HepG2 (cell line): ENCODE results near the gene BIN1. TPM values are rescaled to one million over a fixed set of nuclear protein-coding genes. Genes with fewer than 3 reads are reported as not detected.

Source experiments
- BCL6 ChIP-seq: IDR thresholded peaks from 2 replicates; pipeline ENCODE4 v1.6.1; 2016; ENCODE audit warnings: missing genetic modification reagents, missing compliant biosample characterization
- BRCA1 ChIP-seq: sonication (generic); formaldehyde crosslinking; IDR thresholded peaks from 2 replicates; pipeline ENCODE4 v1.4.0; 2020; ENCODE audit warnings: missing genetic modification reagents
- DPF2 ChIP-seq: sonication (generic); formaldehyde crosslinking; IDR thresholded peaks from 2 replicates; pipeline ENCODE4 v1.4.0; 2020; ENCODE audit warnings: mild to moderate bottlenecking, low read depth, missing genetic modification reagents, borderline replicate concordance
- EEA1 ChIP-seq: sonication (generic); formaldehyde crosslinking; IDR thresholded peaks from 2 replicates; pipeline ENCODE4 v1.5.1; 2020; ENCODE audit warnings: mild to moderate bottlenecking, missing genetic modification reagents, borderline replicate concordance
- ELF3 ChIP-seq: IDR thresholded peaks from 2 replicates; pipeline ENCODE4 v1.6.1; 2016; ENCODE audit warnings: missing genetic modification reagents, missing compliant biosample characterization
- GATAD1 ChIP-seq: IDR thresholded peaks from 2 replicates; pipeline ENCODE4 v1.6.1; 2016; ENCODE audit warnings: missing genetic modification reagents, missing compliant biosample characterization
- MEF2D ChIP-seq: sonication (generic); formaldehyde crosslinking; IDR thresholded peaks from 2 replicates; pipeline ENCODE4 v1.5.1; 2020; ENCODE audit warnings: mild to moderate bottlenecking, missing genetic modification reagents
- MXI1 ChIP-seq: IDR thresholded peaks from 3 replicates; pipeline ENCODE4 v1.6.1; 2012; ENCODE audit warnings: low read depth, low read length, inconsistent platforms, borderline replicate concordance
- POLR2A ChIP-seq, 2 experiments: IDR thresholded peaks; 2 replicates each; pipeline ENCODE4 v1.6.1; 2011; ENCODE audit warnings: low read depth in 2 of 2, low read length in 2 of 2, mild to moderate bottlenecking in 1 of 2, moderate library complexity in 1 of 2; ENCODE audit not compliant: insufficient read depth in 1 of 2
- SP2 ChIP-seq: sonication (generic); formaldehyde crosslinking; IDR thresholded peaks from 2 replicates; pipeline ENCODE4 v1.5.1; 2020; ENCODE audit warnings: mild to moderate bottlenecking, missing genetic modification reagents
- YEATS2 ChIP-seq: sonication (generic); formaldehyde crosslinking; IDR thresholded peaks from 2 replicates; pipeline ENCODE4 v1.4.0; 2020; ENCODE audit warnings: missing genetic modification reagents, borderline replicate concordance
- ZKSCAN1 ChIP-seq: fragments of 150-350 bp; IDR thresholded peaks from 2 replicates; pipeline ENCODE4 v1.6.1; 2014; ENCODE audit warnings: low read length
- ZNF124 ChIP-seq: sonication (generic); formaldehyde crosslinking; IDR thresholded peaks from 2 replicates; pipeline ENCODE4 v1.4.0; 2020; ENCODE audit warnings: missing genetic modification reagents
- ZNF674 ChIP-seq: sonication (generic); formaldehyde crosslinking; IDR thresholded peaks from 2 replicates; pipeline ENCODE4 v1.5.0; 2020; ENCODE audit warnings: low read depth, mild to moderate bottlenecking, missing genetic modification reagents
- ZNF761 ChIP-seq: sonication (generic); formaldehyde crosslinking; conservative IDR thresholded peaks from 2 replicates; pipeline ENCODE4 v1.4.0; 2020; ENCODE audit warnings: mild to moderate bottlenecking, missing genetic modification reagents
- ZSCAN21 ChIP-seq: sonication (generic); formaldehyde crosslinking; IDR thresholded peaks from 2 replicates; pipeline ENCODE4 v1.8.0; 2022; ENCODE audit warnings: mild to moderate bottlenecking, missing genetic modification reagents, moderate library complexity, borderline replicate concordance
- ZSCAN31 ChIP-seq: sonication (generic); formaldehyde crosslinking; IDR thresholded peaks from 2 replicates; pipeline ENCODE4 v1.5.0; 2020; ENCODE audit warnings: low read depth, mild to moderate bottlenecking, missing genetic modification reagents
- polyA plus RNA-seq, 8 experiments: library from polyadenylated mRNA; depleted of rRNA in 3 of 8; stranded (reverse) in 7 of 8; unstranded in 1 of 8; fragments of >200 nt; fragmentation: Illumina TruSeq in 4 of 8; extraction: Trizol in 4 of 8; gene quantifications; 2 replicates each; pipeline versions ENCODE4 v1.2.1 to v1.2.3, GENCODE V29; 2011 to 2016; ENCODE audit warnings: low read depth in 4 of 8, missing spikeins in 1 of 8, mixed read lengths in 1 of 8; ENCODE audit not compliant: insufficient read depth in 1 of 8
- total RNA-seq, 5 experiments: library from RNA; depleted of rRNA; stranded (reverse); fragments of >200 nt; fragmentation: Illumina TruSeq; extraction: Trizol; gene quantifications; 2 replicates each; pipeline ENCODE4 v1.2.3, GENCODE V29; 2016; ENCODE audit warnings: low read depth in 1 of 5
- TF ChIP-seq, protein P1 (sequence below): sonication (generic); formaldehyde crosslinking; IDR thresholded peaks from 2 replicates; pipeline ENCODE4 v1.8.1; 2023; ENCODE audit warnings: mild to moderate bottlenecking, missing genetic modification reagents
- TF ChIP-seq, protein P2 (sequence below): IDR thresholded peaks from 2 replicates; pipeline ENCODE4 v1.6.1; 2018; ENCODE audit warnings: missing genetic modification reagents, mild to moderate bottlenecking, missing compliant biosample characterization
- TF ChIP-seq, protein P3 (sequence below): sonication (generic); formaldehyde crosslinking; IDR thresholded peaks from 2 replicates; pipeline ENCODE4 v1.4.0; 2020; ENCODE audit warnings: missing genetic modification reagents, borderline replicate concordance
- TF ChIP-seq, protein P4 (sequence below): sonication (generic); formaldehyde crosslinking; IDR thresholded peaks from 2 replicates; pipeline ENCODE4 v1.9.0; 2021; ENCODE audit warnings: missing genetic modification reagents, borderline replicate concordance

BIN1 gene
- total and polyA plus RNA-seq, 2 of the 13 experiments (the other 11 are each of a cell fraction or from before 2014, with no cell fraction given), result 0.93 to 1.2 TPM

DNA sequence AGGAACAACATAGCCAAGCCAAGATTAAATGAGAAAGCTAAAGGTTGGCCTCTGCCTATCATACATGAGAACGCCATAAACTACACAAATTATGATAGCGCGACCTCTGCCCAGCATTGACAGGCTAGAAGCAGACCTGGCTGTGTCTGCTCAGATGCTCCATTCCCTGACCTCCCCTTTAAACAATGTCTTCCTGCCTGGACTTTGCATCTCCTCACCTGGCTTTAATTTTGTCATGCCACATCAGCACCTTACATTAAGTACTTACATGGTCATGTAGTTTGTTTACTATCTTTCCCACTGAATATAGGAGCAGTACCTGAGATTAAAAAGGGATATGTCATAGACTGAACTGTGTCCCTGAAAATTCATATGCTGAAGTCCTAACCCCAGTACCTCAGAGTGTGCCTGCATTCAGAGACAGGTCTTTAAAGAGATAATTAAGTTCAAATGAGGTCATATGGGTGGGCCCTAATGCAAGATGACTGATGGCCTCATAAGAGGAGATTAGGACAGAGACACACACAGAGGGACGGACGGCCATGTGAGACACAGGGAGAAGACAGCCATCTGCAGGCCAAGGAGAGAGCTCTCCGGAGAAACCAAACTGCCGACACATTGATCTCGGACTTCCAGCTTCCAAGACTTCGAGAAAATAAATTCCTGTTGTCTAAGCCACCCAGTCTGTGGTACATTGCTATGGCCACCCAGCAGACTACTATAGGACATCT is 103.7 kb downstream of the BIN1 start (continued):
- no peak for TF ChIP-seq GATAD1 (CRISPR knock-in tag)
- TF ChIP-seq, protein P1, sequence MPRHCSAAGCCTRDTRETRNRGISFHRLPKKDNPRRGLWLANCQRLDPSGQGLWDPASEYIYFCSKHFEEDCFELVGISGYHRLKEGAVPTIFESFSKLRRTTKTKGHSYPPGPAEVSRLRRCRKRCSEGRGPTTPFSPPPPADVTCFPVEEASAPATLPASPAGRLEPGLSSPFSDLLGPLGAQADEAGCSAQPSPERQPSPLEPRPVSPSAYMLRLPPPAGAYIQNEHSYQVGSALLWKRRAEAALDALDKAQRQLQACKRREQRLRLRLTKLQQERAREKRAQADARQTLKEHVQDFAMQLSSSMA (CRISPR knock-in tag), result no peak
- no peak for TF ChIP-seq BCL6 (CRISPR knock-in tag)
- no peak for TF ChIP-seq ZNF124
- TF ChIP-seq ZSCAN21 (CRISPR knock-in tag), result no peak
- no peak for TF ChIP-seq ZKSCAN1
- no peak for TF ChIP-seq YEATS2 (CRISPR knock-in tag)
- no peak for TF ChIP-seq MXI1
- TF ChIP-seq MEF2D (CRISPR knock-in tag), result no peak
- no peak for TF ChIP-seq DPF2 (CRISPR knock-in tag)
- TF ChIP-seq ELF3, result no peak
- no peak for TF ChIP-seq POLR2A (IDR thresholded peaks at IDR 0.05; ENCODE audit: insufficient read depth in 1 of 2, low read depth in 2 of 2, low read length in 2 of 2)
- TF ChIP-seq, protein P2, sequence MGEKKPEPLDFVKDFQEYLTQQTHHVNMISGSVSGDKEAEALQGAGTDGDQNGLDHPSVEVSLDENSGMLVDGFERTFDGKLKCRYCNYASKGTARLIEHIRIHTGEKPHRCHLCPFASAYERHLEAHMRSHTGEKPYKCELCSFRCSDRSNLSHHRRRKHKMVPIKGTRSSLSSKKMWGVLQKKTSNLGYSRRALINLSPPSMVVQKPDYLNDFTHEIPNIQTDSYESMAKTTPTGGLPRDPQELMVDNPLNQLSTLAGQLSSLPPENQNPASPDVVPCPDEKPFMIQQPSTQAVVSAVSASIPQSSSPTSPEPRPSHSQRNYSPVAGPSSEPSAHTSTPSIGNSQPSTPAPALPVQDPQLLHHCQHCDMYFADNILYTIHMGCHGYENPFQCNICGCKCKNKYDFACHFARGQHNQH (CRISPR knock-in tag), result no peak
- TF ChIP-seq ZSCAN31 (CRISPR knock-in tag), result no peak
- no peak for TF ChIP-seq ZNF761 (CRISPR knock-in tag)
- TF ChIP-seq SP2 (CRISPR knock-in tag), result no peak
- no peak for TF ChIP-seq EEA1
- TF ChIP-seq, protein P3, sequence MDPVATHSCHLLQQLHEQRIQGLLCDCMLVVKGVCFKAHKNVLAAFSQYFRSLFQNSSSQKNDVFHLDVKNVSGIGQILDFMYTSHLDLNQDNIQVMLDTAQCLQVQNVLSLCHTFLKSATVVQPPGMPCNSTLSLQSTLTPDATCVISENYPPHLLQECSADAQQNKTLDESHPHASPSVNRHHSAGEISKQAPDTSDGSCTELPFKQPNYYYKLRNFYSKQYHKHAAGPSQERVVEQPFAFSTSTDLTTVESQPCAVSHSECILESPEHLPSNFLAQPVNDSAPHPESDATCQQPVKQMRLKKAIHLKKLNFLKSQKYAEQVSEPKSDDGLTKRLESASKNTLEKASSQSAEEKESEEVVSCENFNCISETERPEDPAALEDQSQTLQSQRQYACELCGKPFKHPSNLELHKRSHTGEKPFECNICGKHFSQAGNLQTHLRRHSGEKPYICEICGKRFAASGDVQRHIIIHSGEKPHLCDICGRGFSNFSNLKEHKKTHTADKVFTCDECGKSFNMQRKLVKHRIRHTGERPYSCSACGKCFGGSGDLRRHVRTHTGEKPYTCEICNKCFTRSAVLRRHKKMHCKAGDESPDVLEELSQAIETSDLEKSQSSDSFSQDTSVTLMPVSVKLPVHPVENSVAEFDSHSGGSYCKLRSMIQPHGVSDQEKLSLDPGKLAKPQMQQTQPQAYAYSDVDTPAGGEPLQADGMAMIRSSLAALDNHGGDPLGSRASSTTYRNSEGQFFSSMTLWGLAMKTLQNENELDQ (CRISPR knock-in tag), result no peak
- no peak for TF ChIP-seq BRCA1 (CRISPR knock-in tag)
- TF ChIP-seq, protein P4, sequence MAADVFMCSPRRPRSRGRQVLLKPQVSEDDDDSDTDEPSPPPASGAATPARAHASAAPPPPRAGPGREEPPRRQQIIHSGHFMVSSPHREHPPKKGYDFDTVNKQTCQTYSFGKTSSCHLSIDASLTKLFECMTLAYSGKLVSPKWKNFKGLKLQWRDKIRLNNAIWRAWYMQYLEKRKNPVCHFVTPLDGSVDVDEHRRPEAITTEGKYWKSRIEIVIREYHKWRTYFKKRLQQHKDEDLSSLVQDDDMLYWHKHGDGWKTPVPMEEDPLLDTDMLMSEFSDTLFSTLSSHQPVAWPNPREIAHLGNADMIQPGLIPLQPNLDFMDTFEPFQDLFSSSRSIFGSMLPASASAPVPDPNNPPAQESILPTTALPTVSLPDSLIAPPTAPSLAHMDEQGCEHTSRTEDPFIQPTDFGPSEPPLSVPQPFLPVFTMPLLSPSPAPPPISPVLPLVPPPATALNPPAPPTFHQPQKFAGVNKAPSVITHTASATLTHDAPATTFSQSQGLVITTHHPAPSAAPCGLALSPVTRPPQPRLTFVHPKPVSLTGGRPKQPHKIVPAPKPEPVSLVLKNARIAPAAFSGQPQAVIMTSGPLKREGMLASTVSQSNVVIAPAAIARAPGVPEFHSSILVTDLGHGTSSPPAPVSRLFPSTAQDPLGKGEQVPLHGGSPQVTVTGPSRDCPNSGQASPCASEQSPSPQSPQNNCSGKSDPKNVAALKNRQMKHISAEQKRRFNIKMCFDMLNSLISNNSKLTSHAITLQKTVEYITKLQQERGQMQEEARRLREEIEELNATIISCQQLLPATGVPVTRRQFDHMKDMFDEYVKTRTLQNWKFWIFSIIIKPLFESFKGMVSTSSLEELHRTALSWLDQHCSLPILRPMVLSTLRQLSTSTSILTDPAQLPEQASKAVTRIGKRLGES (CRISPR knock-in tag), result no peak
- no peak for TF ChIP-seq ZNF674 (CRISPR knock-in tag)
